ENCODE data around the gene TAF1L.

- TF ChIP-seq CTCF (IDR thresholded peaks at IDR 0.05), result no peak
- TF ChIP-seq POLR2A (IDR thresholded peaks at IDR 0.05), result no peak
- TF ChIP-seq POLR2AphosphoS5 (IDR thresholded peaks at IDR 0.05), result no peak
These were observed 46.3 kb upstream of the TAF1L start for GRCh38 chr9:32681751-32682150.

All from suprapubic skin (tissue), 4 donors.